SU-DHL-6 (cell line): ENCODE results near the gene VSIG8.

Experiments used
- CTCF ChIP-seq: fragments of 200-600 bp; sonication (generic); IDR thresholded peaks from one replicate; pipeline ENCODE4 v1.5.1; 2017; ENCODE audit warnings: antibody characterized with exemption, mild to moderate bottlenecking, low read length, moderate library complexity; ENCODE audit not compliant: insufficient read depth, poor library complexity, severe bottlenecking
- EZH2phosphoT487 ChIP-seq: fragments of 200-600 bp; sonication (generic), shearing (Covaris generic); conservative IDR thresholded peaks from 2 replicates; pipeline ENCODE4 v1.6.1; 2018; ENCODE audit warnings: mild to moderate bottlenecking, antibody characterized with exemption, low read length, moderate library complexity, mixed read lengths

GRCh38 chr1:159839116-159839849 lies 23.2 kb downstream of the VSIG8 start:
- TF ChIP-seq CTCF, result no peak
- TF ChIP-seq EZH2phosphoT487, result no peak
